PC-3 (cell line): ENCODE results near the gene TMPRSS13. TPM values are rescaled to one million over a fixed set of nuclear protein-coding genes. Genes with fewer than 3 reads are reported as not detected.

Experiments
- ATAC-seq: fragments of 200-7000 bp; cut with Tn5 transposase; 2 replicates; pipeline ENCODE4 v1.9.1; 2020; ENCODE audit warnings: mild to moderate bottlenecking, moderate library complexity
- BruUV-seq: library from RNA; stranded (reverse); fragments of 400-500 nt; replicated peaks from 2 replicates; lab custom pipeline; 2021; lab: Mats Ljungman, UMichigan
- CTCF ChIA-PET: fragments of 300-600 bp; sonication (Branson Sonifier 250); formaldehyde crosslinking; loops from one replicate; lab custom pipeline; 2022; ENCODE audit warnings: antibody characterized with exemption; lab: Charles Lee
- POLR2A ChIA-PET: fragments of 300-600 bp; sonication (Branson Sonifier 250); formaldehyde crosslinking; loops from one replicate; lab custom pipeline; 2022; ENCODE audit warnings: antibody characterized with exemption; ENCODE audit not compliant: unreplicated experiment; lab: Charles Lee
- DNase-seq: peaks from one replicate; pipeline ENCODE4 v3.0.0-alpha.2; 2015
- H2AFZ ChIP-seq: fragments of 300-600 bp; sonication (generic); 2 replicates; pipeline ENCODE4 v1.6.0; 2016; ENCODE audit warnings: antibody characterized with exemption, low read length
- H3F3A ChIP-seq: fragments of 300-600 bp; sonication (generic); one replicate; pipeline ENCODE4 v1.6.0; 2017; ENCODE audit warnings: antibody characterized with exemption, low read length, control low read depth, mild to moderate bottlenecking; ENCODE audit not compliant: unreplicated experiment
- H3K27ac ChIP-seq: fragments of 300-600 bp; sonication (generic); 2 replicates; pipeline ENCODE4 v1.5.1; 2016; ENCODE audit warnings: mild to moderate bottlenecking, low read length
- H3K27me3 ChIP-seq: fragments of 300-600 bp; sonication (generic); 2 replicates; pipeline ENCODE4 v1.6.1; 2016; ENCODE audit warnings: low read length, mixed read lengths
- H3K36me3 ChIP-seq: fragments of 300-600 bp; sonication (generic); 2 replicates; pipeline ENCODE4 v1.6.1; 2016; ENCODE audit warnings: low read depth, mixed run types, low read length, mixed read lengths
- H3K4me1 ChIP-seq: fragments of 300-600 bp; sonication (generic); 2 replicates; pipeline ENCODE4 v1.5.1; 2016; ENCODE audit warnings: low read length; ENCODE audit not compliant: insufficient read depth
- H3K4me2 ChIP-seq: fragments of 300-600 bp; sonication (generic); 2 replicates; pipeline ENCODE4 v1.6.0; 2016; ENCODE audit warnings: low read length
- H3K4me3 ChIP-seq: fragments of 300-600 bp; sonication (generic); 2 replicates; pipeline ENCODE4 v1.5.1; 2016; ENCODE audit warnings: mild to moderate bottlenecking, low read length, mixed read lengths
- H3K79me2 ChIP-seq: fragments of 300-600 bp; sonication (generic); 2 replicates; pipeline ENCODE4 v1.6.1; 2017; ENCODE audit warnings: low read length, mixed read lengths
- H3K9ac ChIP-seq: fragments of 300-600 bp; sonication (generic); 2 replicates; pipeline ENCODE4 v1.6.0; 2016; ENCODE audit warnings: mild to moderate bottlenecking, low read length
- H3K9me2 ChIP-seq: fragments of 300-600 bp; sonication (generic); replicated peaks from 2 replicates; pipeline ENCODE4 v1.6.1; 2016; ENCODE audit warnings: mixed run types, low read length, mixed read lengths
- H3K9me3 ChIP-seq: fragments of 300-600 bp; sonication (generic); 2 replicates; pipeline ENCODE4 v1.6.1; 2016; ENCODE audit warnings: low read length, mixed read lengths
- H4K20me1 ChIP-seq: fragments of 300-600 bp; sonication (generic); 2 replicates; pipeline ENCODE4 v1.6.1; 2016; ENCODE audit warnings: low read length, mixed read lengths
- EZH2 ChIP-seq: fragments of 300-600 bp; sonication (generic); IDR thresholded peaks from one replicate; pipeline ENCODE4 v1.6.1; 2017; ENCODE audit warnings: antibody characterized with exemption, mild to moderate bottlenecking, low read length; ENCODE audit not compliant: unreplicated experiment
- EZH2phosphoT487 ChIP-seq: fragments of 300-600 bp; sonication (generic); IDR thresholded peaks from 2 replicates; pipeline ENCODE4 v1.6.1; 2018; ENCODE audit warnings: mild to moderate bottlenecking, antibody characterized with exemption, low read length, borderline replicate concordance
- intact Hi-C: fragments of 100-400 bp; cut with micrococcal nuclease; formaldehyde crosslinking; loops from 2 replicates; pipeline ENCODE4 v1.9.0; 2023
- total RNA-seq: library from RNA; depleted of rRNA; stranded (reverse); fragments of >200 nt; gene quantifications from 2 replicates; pipeline ENCODE4 v1.2.3, GENCODE V29; 2014
- TF ChIP-seq, protein P1 (sequence below): fragments of 300-600 bp; sonication (generic); conservative IDR thresholded peaks from 2 replicates; pipeline ENCODE4 v1.5.1; 2017; ENCODE audit warnings: antibody characterized with exemption, low read depth, mild to moderate bottlenecking, low read length

The TMPRSS13 gene
- total RNA-seq, 1 experiment from 2014 or later, result 2.9 TPM

- no peak overlapping the region for H3K4me2 ChIP-seq
- H3K4me1 ChIP-seq, result no peaks in the 10 kb centered on the region
- H2AFZ ChIP-seq, result no peak overlapping the region
- no peaks in the 10 kb centered on the region for H3K79me2 ChIP-seq
- POLR2A ChIA-PET, result no interaction called here
- ATAC-seq (no peak), DNase-seq (no peak)
- no peak for TF ChIP-seq EZH2
- no peak for TF ChIP-seq EZH2phosphoT487
- TF ChIP-seq, protein P1, sequence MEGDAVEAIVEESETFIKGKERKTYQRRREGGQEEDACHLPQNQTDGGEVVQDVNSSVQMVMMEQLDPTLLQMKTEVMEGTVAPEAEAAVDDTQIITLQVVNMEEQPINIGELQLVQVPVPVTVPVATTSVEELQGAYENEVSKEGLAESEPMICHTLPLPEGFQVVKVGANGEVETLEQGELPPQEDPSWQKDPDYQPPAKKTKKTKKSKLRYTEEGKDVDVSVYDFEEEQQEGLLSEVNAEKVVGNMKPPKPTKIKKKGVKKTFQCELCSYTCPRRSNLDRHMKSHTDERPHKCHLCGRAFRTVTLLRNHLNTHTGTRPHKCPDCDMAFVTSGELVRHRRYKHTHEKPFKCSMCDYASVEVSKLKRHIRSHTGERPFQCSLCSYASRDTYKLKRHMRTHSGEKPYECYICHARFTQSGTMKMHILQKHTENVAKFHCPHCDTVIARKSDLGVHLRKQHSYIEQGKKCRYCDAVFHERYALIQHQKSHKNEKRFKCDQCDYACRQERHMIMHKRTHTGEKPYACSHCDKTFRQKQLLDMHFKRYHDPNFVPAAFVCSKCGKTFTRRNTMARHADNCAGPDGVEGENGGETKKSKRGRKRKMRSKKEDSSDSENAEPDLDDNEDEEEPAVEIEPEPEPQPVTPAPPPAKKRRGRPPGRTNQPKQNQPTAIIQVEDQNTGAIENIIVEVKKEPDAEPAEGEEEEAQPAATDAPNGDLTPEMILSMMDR, result no peak
- no peak overlapping the region for H3K4me3 ChIP-seq
- H3F3A ChIP-seq, result no peaks in the 10 kb centered on the region
- H3K9me2 ChIP-seq, result no peaks in the 10 kb centered on the region
- no peaks in the 10 kb centered on the region for H4K20me1 ChIP-seq
- H3K36me3 ChIP-seq, result no peaks in the 10 kb centered on the region
- H3K27ac ChIP-seq, result no peak overlapping the region
- BruUV-seq, result no TSS peak
- H3K9me3 ChIP-seq, result no peaks in the 10 kb centered on the region
- H3K9ac ChIP-seq, result no peak overlapping the region
- peaks cover 100% of the 10 kb centered on the region for H3K27me3 ChIP-seq
- CTCF ChIA-PET, result no interaction called here
- intact Hi-C loops, result no loop called here
These were observed 58.9 kb downstream of the TMPRSS13 start for GRCh38 chr11:117870103-117870952.

GRCh38 chr11:117869604-117870003 is 59.6 kb downstream of the TMPRSS13 start:
- no peaks in the 10 kb centered on the region for H3K79me2 ChIP-seq
- no peak overlapping the region for H3K9ac ChIP-seq
- ATAC-seq, result no peak
- intact Hi-C loops, result no loop called here
- no peaks in the 10 kb centered on the region for H3K36me3 ChIP-seq
- H2AFZ ChIP-seq, result no peak overlapping the region
- TF ChIP-seq, protein P1, result no peak
- TF ChIP-seq EZH2phosphoT487 (no peak), EZH2 (no peak)
- no peak overlapping the region for H3K4me2 ChIP-seq
- ChIA-PET CTCF (no interaction called here), POLR2A (no interaction called here)
- H3K9me3 ChIP-seq, result no peaks in the 10 kb centered on the region
- no peaks in the 10 kb centered on the region for H3K4me1 ChIP-seq
- BruUV-seq, result no TSS peak
- peaks cover 100% of the 10 kb centered on the region for H3K27me3 ChIP-seq
- DNase-seq, result no peak
- H3K9me2 ChIP-seq, result no peaks in the 10 kb centered on the region
- no peak overlapping the region for H3K4me3 ChIP-seq
- H3K27ac ChIP-seq, result no peak overlapping the region
- no peaks in the 10 kb centered on the region for H4K20me1 ChIP-seq
- H3F3A ChIP-seq, result no peaks in the 10 kb centered on the region
